ENCODE data around the gene NT5DC2.

Gene NT5DC2

GRCh38 chr3:52487788-52488691 lies 45.6 kb downstream of the NT5DC2 start:
- DNase-seq, result no peak

GRCh38 chr3:52487050-52487787 lies 46.4 kb downstream of the NT5DC2 start:
- no peak for DNase-seq

GRCh38 chr3:52484680-52485461 lies 48.8 kb downstream of the NT5DC2 start:
- no peak for DNase-seq

- no peak for DNase-seq
Observed at GRCh38 chr3:52483577-52484381, 49.9 kb downstream of the NT5DC2 start.

- no peak for DNase-seq
Observed at GRCh38 chr3:52483081-52483480, 50.6 kb downstream of the NT5DC2 start.

GRCh38 chr3:52481819-52482521 lies 51.7 kb downstream of the NT5DC2 start:
- no peak for DNase-seq

GRCh38 chr3:52480768-52481715 lies 52.6 kb downstream of the NT5DC2 start:
- DNase-seq, result no peak

GRCh38 chr3:52479877-52480575 lies 53.6 kb downstream of the NT5DC2 start:
- DNase-seq, result no peak

- DNase-seq, result no peak
Observed at GRCh38 chr3:52479037-52479876, 54.4 kb downstream of the NT5DC2 start.

- no peak for DNase-seq
Observed at GRCh38 chr3:52477796-52478095, 55.9 kb downstream of the NT5DC2 start.

- DNase-seq, result no peak
Observed at GRCh38 chr3:52477076-52477795, 56.4 kb downstream of the NT5DC2 start.
